Activated T-helper 9 cell treated with anti-CD3 and anti-CD28 coated beads, Interleukin-2, amount 50 U/mL, for 16 hours (primary cell): Measurements from ENCODE around the gene NOTCH2.

ENCODE experiments used
- DNase-seq: peaks from one replicate; pipeline ENCODE4 v3.0.0-alpha.2; 2020; ENCODE audit warnings: low read depth

The NOTCH2 gene

DNA sequence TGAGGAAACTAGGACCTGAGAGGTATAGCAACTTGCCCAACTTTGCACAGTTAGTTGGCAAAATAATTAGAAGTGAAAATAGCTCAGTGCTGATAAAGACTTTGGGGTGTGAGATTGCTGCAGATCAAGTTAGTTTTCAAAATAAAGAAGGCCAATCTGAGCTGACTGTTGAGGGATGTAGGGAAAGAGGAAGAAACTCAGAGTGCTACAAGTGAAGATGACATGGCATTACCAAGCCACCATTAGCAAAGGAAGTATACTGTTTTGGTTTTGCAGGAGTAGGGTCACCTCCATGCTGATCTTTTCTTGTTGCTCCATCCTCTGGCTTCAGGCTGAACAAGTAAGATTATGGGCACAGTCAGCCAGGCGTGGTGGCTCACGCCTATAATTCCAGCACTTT is 94.5 kb downstream of the NOTCH2 start:
- DNase-seq, result no peak

DNA sequence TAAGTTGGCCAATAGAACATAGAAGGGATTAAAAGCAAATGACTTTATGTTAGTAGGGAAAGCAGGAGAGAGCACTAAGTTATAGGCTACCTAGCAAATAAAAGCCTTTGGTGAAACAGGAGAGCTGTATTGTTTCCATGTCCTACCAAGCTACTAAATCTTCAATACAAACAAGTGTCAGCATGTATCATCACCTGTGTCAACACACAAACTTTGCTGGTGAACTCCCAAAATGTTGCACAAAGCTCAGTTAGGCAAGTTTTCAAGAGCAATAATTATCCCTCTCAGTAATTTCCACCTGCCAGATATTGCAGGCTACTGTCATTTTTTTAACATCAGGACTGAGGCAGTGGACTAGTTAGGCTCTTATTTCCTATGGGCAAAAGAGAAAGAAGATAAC is 95.4 kb downstream of the NOTCH2 start:
- no peak for DNase-seq

DNA sequence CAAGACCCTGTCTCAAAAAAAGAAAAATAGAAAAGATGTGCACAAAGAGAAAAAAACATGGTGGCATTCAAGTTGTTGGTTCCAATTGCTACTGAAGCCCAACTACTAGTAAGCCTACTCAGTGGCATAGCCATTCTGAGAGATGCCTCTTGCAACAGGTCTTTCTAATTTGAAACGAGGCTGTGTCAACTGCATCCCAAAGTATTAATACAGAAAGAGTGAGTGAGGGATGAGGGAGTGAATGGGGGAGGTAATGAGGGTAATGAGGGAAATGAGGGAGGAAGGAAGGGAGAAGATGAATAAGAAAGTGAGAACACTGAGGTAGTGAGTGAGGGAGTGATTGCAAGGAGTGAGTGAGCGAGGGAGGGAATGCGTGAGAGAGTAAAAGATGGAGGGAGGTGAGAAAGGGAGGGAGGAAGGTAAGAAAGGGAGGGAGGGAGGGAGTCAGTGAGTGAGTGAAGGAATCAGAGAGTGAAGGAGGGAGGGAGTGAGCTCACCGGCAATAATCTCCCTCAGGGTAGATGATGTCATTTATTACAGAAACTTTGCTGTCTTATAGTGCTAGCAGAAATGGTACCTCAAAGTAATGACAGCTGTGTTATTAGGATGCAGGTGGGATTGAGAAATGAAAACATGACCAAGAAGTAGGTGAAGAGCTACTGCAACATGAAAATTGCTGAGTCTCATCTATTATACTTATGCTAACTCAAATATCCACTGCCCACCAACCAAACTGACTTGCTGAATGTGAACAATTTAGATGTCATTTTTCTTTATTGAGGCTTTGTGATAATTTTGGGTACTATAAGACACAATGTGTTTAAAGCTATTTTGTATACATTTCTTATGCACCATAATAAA is 97.5 kb downstream of the NOTCH2 start:
- no peak for DNase-seq

DNA sequence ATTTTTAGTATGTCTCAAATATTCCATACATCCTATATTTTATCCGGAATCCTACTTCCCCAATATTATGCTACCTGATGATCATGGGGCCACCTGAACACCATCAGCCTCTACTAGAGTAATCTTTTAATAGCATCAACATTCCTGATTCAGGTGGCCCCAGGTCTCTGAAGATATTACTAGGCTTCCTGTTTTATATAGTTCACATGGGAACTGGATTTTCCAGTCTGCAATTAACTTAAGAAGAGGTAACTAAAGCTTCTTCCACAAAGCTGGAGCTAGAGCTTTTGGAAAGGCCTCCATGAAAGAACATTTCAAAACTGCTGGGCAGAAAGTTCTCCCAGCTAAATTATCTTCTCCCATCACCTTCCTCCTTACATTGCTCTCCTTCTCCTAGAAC is 100.9 kb downstream of the NOTCH2 start:
- no peak for DNase-seq

DNA sequence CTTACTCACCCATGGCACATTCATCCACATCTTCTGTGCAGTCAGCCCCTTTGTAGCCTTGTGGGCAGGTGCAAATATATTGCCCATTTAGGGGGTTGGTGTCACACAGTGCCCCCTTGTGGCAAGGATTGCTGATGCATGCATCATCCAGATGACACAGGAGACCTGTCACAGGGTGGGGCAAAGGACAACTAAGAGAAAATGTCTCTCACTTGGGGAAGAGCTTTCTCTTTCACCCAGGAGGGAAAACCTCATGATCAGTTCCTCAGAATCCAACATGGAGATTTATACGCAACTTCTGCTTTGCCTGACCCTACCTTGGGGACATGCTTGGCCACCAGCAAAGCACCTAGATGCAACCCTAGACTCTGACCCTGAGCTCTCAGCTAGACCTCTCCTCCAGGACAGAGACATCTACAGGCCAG is 101.4 kb downstream of the NOTCH2 start:
- peak; percentile 64 for DNase-seq

DNA sequence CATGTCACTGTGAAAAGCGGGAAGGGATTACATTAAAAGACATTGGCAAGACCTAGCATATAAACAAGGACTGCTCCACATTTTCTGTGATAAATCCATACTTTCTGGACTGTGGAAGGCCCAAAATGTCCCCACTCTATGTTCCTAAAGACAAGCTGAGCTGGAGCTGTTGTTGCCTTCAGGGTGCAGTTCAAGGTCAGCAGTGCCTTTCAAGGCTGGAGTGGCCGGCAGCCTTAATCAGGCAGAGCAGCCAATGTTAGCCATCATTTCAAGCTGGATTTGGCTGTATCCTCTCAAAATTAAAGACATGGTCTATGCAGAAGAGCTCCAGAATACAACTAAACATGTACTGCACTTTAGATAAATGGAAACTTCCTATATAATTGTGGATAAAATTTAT is 102.8 kb downstream of the NOTCH2 start:
- DNase-seq, result no peak

DNA sequence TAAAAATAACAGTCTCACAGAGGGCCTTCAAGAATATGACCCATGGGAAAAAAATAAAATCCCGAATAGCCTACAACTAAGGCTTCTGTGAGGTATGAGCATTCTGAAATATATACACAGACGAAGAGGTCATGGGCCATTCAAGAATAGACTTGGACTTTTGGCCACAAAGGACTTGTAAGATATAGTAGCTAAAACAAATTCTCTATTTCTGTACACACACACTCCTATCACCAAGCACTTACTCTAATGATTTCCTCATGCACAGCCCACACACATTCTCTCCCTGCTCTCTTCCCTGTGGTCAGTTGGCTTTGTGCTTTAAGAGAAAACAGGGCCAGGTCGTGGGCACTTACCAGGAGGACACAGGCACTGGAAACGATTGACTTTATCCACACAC is 103.4 kb downstream of the NOTCH2 start:
- DNase-seq, result no peak

DNA sequence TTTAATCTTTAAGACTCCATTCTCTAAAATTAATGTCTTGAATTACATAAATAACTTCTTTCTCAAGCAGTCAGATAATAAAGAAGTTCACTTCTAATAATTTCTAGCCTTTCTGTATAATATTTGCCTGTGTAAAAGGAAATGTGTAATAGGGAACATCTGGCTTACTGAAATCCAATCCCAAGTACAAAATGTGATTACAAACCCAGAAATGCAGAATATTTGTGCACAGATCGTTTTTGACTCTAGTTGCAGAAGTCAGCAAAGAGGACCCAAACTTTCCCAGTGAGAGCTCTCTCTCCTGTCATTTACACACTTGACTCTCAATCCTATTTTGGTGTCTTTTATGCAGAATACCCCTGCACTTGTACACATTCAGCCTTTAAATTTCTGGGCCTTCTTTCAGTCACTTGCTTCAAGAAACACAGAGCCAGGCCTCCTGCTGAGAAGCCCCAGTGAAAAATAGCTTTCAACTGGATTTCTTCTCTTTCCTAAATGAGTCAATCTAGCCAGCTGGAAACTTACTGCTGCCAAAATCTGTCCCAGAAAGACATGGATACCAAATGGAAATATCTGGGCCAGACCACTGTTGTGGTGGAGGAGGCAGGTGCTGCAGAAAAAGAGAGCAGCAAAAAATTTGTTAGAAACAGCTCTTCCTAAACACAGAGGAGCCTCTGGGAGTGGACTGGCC is 104.6 kb downstream of the NOTCH2 start:
- no peak for DNase-seq

DNA sequence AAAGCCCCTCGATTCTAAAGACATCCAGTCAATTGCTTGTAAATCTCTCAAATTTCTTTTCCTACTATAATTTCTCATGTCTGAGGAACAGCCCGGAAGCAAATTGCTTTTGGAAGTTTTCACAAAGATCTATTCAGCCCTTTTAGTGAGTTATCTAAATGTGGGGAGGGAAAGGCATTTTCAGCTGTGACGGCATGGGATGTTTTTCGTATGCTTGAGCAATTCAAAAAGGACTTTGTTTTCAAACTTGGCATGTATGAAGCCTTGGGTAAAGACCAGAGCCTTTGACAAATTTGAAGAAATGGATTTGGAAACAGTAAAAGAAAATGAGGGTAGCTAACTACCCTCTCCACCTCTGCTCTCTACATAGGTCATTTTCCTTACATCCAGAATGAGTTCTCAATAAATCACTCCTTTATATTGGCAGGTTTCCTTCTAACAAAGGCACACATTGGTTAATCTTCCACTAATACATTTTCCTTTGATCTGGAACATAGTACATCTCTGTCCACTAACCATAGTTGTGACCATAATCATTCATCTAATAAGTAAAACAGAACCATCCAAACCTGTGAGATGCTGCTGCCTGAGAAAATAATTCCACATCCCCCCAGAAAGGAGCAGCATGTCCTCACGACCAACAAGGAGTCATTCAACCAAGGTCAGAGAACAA is 107.0 kb downstream of the NOTCH2 start:
- no peak for DNase-seq

DNA sequence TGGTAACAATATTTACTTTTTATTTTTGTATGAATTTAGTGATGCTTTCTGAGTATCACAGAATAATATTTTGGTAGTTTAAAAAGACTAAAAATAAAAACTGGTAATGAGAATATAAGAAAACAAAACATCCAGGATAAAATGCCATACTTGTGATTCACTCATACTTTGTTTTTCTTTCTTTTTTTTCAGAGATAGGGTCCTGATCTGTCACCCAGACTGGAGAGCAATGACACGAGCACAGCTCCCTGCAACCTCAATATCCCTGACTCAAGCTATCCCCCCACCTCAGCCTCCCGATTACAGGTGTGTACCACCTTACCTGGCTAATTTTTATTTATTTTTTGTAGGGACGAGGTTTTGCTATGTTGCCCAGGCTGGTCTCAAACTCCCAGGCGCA is 109.0 kb downstream of the NOTCH2 start:
- no peak for DNase-seq

DNA sequence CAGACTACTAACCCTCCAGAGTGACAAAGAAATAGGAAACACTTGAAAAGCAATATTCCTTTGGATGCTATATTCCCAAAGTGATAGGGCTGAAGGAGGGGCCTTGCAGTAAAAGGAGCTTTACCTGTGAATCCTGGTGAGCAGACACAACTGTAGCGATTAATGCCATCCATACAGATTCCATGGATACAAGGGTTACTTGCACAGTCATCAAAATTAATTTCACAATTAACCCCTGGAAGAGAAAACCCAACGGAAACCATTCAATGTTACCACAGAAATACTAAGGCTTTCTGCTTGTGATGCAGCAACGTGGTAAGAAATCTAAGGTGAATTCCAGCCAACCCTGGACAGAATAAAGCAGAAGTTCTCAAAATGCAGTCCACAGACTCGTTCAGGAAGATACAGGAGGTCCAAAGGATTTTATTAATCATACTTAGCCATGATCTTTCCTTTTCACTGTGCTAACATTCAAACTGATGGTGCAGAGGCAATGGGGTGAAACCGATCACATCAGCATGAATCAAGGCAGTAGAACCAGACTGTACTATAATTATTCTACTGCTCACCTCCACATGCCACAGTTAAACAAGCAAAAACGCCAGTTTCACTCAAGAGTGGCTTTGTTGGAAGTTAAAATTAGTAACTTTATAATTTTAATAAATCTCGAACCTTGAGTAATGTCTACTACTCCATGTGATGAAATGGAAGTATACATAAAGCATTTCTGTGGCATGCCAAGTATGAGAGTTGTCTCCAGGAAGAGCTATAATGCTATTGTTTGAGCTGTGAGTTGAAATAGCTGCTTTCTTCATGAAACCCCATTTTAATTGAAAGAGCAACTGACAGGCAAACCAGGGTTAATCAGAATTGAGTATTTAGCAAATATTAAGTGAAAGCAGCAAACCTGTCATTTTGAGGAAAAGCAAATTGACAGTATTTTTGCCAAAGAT is 109.9 kb downstream of the NOTCH2 start:
- DNase-seq, result no peak

DNA sequence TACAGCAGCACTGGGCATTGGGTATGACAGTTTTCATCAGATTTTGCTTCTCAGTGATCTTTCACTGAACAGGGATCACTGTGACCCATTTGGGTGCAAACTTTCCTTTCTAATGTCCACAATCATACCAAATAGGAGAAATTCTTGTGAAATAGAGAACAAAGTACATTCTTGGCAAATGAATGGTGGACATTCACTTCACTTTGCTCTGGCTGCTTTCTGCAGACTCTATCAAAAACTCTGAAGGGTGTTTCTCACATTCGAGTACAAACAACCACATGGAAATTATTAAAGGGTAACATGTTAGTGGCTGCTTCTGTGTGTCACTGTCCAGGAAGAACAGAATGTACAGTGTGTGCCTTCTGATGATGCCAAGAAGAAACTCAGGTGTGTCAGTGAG is 111.2 kb downstream of the NOTCH2 start:
- no peak for DNase-seq

DNA sequence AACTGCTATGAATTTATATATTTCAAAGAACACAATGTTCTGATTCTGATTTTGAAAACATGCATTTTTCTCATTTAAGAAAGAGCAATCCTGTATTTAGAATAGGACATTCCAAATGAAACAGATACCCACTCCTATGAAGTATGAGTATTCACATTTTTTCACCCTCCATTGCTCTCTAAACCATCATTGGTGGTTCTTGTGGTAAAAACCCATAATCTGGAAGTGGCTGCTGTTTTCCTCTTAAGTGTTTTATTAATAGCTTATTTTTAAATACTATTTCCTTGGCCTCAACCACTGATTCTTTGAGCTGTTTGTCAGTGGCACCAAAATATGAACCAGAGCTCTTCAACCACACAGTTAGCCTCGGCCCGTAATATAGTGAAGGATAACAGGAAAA is 113.2 kb downstream of the NOTCH2 start:
- DNase-seq, result no peak

DNA sequence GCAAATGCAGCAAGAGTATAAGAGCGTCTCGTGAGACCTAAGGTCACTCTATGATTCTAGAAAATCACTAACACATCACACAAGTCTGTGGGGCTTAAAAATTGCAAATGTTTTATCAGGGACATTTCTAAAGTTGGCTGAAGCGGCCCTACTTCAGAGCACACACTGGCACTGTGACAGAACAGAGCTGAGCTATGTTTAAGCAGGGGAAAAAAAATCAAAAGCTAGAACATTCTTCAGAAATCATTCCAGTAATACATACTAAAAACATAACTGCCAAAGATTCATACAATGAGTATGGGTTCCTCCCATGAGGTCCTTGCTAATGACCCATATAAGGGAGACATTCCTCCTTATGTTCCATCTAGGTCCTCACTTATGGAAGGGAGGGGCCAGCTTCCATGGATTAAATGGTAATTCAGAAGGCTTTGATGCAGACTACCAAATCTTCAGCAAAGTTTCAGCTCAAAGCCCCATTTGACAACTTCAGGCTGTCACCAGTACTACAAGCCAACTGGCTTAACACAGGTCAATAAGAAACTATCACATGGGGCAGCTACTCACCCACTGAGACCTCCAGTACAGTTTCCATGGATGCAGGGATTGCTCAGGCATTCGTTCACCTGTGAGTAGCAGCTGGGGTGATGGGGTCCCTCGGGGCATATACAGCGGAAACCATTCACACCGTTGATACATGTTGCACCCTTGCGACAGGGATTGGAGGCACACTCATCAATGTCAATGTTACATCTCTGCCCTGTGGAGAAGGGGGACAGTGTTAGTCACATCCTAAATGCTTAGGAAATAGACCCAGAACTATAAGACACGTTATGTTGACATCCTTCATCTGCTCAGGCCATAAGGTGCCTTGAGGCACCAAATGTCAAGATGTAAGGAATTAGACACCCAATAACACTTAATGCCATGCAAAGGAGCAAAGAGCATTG is 114.7 kb downstream of the NOTCH2 start:
- no peak for DNase-seq

DNA sequence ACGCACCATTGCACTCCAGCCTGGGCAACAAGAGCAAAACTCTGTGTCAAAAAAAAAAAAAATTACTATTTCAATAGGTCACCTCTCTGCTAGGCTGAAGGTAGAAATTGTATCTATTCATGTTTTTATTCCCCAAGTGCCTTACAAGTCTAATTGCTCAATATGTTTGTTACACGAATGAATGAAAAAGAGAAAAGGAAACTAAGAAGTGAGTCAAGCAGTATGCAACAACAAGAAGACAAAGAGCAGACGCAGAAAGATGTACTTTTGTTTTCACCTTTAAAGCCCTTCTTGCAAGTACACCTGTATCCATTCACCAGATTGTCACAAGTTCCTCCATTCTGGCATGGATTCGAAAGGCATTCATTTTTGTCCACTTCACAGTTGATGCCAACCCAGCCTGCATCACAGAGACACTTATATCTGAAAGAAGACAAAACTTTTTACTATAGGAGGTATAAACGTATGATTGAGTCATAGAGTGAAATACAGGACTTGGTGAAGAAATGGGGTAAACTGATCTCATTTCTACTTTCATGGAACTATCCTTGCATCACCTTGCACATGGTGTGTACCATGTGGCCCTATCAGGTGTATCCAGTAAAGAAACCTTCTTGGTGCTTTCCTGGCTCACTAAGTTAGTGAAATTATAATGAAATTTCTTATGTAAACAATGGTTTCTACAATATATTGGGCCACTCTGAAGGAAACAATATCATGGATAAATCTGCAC is 116.0 kb downstream of the NOTCH2 start:
- no peak for DNase-seq

DNA sequence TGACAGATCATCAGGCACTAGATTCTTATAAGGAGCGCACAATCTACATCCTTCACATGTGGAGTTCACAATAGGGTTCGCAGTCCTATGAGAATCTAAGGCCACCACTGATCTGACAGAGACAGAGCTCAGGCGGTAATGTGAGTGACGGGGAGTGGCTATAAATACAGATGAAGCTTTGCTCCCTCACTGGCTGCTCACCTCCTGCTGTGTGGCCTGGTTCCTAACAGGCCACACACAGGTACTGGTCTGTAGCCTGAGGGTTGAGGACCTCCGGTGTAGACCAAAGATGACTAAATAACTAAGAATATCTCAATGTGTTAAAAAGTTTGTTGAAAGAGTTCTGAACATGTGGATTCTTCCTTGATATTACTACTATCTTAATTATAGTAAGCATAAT is 117.0 kb downstream of the NOTCH2 start:
- no peak for DNase-seq

DNA sequence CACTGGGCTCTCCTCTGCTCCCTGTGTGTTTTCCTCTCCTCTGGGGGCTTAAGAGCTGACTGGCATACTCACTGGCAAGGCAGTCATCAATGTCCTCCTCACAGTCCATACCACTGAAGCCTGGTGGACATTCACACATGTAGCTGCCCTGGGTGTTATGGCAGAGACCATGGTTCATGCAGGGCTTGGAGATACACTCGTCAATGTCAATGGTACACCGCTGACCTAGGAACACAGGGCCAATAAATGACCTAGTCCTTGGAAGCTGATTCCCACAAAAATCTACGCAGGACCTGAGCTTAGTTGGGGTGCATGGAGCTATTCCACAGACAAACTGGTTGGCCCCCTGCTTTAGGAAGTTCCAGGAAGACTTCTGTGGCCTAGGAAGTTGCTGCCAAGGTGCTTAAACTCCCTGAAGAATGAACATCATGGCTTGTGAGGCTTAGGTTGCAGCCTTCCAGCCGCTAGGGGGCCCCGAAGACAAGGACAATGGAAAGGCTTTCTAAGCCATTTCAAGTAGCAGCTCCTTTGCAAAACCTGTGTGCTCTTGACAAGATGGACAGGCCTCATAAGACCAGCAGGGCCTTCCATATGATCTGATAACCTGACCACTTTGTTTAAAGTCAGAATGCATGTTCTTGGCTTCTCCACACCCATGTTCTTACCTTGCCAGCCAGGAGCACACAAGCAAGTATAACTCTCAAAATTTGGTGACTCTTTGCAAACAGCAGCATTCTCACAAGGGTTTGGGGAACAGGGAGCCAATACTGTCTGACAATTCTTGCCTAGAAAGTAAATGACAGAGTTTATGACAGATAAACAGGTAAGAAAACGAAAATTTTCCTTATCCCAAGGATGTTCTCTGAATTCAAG is 120.9 kb downstream of the NOTCH2 start:
- peak; percentile 42 for DNase-seq

DNA sequence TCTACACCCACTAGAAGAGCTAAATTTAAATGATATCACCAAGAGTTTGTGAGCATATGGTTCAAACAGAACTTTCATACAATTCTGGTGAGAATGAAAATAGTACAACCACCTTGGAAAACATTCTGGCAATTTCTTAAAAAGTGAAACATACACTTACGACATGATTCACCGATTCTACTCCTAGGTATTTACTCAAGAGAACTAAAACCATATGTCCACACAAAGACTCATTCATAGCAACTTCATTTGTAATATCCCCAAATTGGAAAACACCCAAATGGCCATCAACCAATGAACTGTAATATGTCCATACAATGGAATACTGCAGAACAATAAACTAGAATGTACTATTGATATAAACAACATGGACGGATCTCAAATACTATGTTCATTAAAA is 122.0 kb downstream of the NOTCH2 start:
- DNase-seq, result no peak

DNA sequence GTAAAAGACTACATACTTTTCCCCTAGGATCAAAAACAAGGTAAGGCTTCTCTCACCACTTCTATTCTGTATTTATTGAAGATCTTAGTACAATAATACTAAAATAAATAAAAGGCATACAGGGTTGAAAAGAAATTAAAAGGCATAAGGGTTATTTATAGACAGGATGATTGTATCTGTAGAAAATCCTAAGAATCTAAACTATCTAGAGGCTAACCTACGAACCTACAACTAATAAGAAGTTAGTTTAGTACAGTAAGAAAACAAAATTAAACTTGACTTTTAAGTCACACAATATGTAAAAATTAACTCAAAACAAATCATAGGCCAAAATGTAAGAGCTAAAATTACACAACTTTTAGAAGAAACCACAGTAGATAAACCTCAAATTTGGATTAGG is 122.7 kb downstream of the NOTCH2 start:
- no peak for DNase-seq
